ENCODE measurements around the gene UBQLN2. TPM values are rescaled to one million over a fixed set of nuclear protein-coding genes. Genes with fewer than 3 reads are reported as not detected.
"Not testable (repeated sequence)": the region's sequence is repeated elsewhere in the genome, so short reads cannot be mapped to it uniquely, and the experiment has no call there.

Gene UBQLN2
- 11.2 and 13.6 TPM in 2 replicates for total RNA-seq

- peak within 1 kb of the TSS; percentile 75 for H3K4me2 ChIP-seq (ENCODE audit: insufficient read depth, low read length)
- no peaks in the 10 kb centered on the region for H3K36me3 ChIP-seq (ENCODE audit: insufficient read depth, low read length)
- peak; percentile 77 for DNase-seq (ENCODE audit: insufficient read length, low spot score, missing footprints)
- TF ChIP-seq CTCF (IDR thresholded peaks at IDR 0.05; ENCODE audit: extremely low read depth, low read depth, low read length), result peak; percentile 30
- peaks cover 3% of the 10 kb centered on the region for H3K4me1 ChIP-seq (ENCODE audit: insufficient read depth, low read length)
- H3K4me3 ChIP-seq (ENCODE audit: insufficient read depth, low read length), result peak within 1 kb of the TSS; percentile 78
- peaks cover 33% of the 10 kb centered on the region for H3K79me2 ChIP-seq (ENCODE audit: insufficient read depth, low read length)
- peak within 1 kb of the TSS; percentile 92 for H3K27ac ChIP-seq (ENCODE audit: low read depth, low read length)
- no peaks in the 10 kb centered on the region for H3K27me3 ChIP-seq (ENCODE audit: insufficient read depth, low read length)
- no peaks in the 10 kb centered on the region for H3K9me3 ChIP-seq (ENCODE audit: low read depth, low read length)
- H2AFZ ChIP-seq (ENCODE audit: low read length), result peak within 1 kb of the TSS; percentile 86
- peaks cover 12% of the 10 kb centered on the region for H4K20me1 ChIP-seq (ENCODE audit: insufficient read depth, low read length)
These were observed at the start of gene UBQLN2 for GRCh38 chrX:56563231-56564161. TSS of gene UBQLN2 (plus strand) at chrX:56563627. CDS start at chrX:56563874, 247 bp downstream.

- Histone ChIP-seq H4K20me1 (ENCODE audit: insufficient read depth, low read length) (no peaks in the 10 kb centered on the region), H3K9me3 (ENCODE audit: low read depth, low read length) (no peaks in the 10 kb centered on the region), H3K27ac (ENCODE audit: low read depth, low read length) (no peak overlapping the region), H3K36me3 (ENCODE audit: insufficient read depth, low read length) (no peaks in the 10 kb centered on the region), H3K79me2 (ENCODE audit: insufficient read depth, low read length) (no peaks in the 10 kb centered on the region), H3K27me3 (ENCODE audit: insufficient read depth, low read length) (no peaks in the 10 kb centered on the region), H3K4me2 (ENCODE audit: insufficient read depth, low read length) (no peak overlapping the region), H2AFZ (ENCODE audit: low read length) (no peak overlapping the region), H3K4me3 (ENCODE audit: insufficient read depth, low read length) (no peak overlapping the region), H3K4me1 (ENCODE audit: insufficient read depth, low read length) (no peaks in the 10 kb centered on the region)
- TF ChIP-seq CTCF (IDR thresholded peaks at IDR 0.05; ENCODE audit: extremely low read depth, low read depth, low read length), result no peak
- no peak for DNase-seq (ENCODE audit: insufficient read length, low spot score, missing footprints)
These were observed 43.8 kb upstream of the UBQLN2 start for GRCh38 chrX:56519642-56520041.

- not testable (repeated sequence) for DNase-seq (ENCODE audit: insufficient read length, low spot score, missing footprints); H3K79me2 ChIP-seq (ENCODE audit: insufficient read depth, low read length); H4K20me1 ChIP-seq (ENCODE audit: insufficient read depth, low read length)
These were observed 33.9 kb upstream of the UBQLN2 start for GRCh38 chrX:56529482-56530007.

GRCh38 chrX:56530011-56530410 lies 33.4 kb upstream of the UBQLN2 start:
- Histone ChIP-seq H3K9me3 (ENCODE audit: low read depth, low read length) (no peaks in the 10 kb centered on the region), H3K36me3 (ENCODE audit: insufficient read depth, low read length) (no peaks in the 10 kb centered on the region), H3K4me2 (ENCODE audit: insufficient read depth, low read length) (no peak overlapping the region), H4K20me1 (ENCODE audit: insufficient read depth, low read length) (no peaks in the 10 kb centered on the region), H3K4me1 (ENCODE audit: insufficient read depth, low read length) (no peaks in the 10 kb centered on the region), H3K79me2 (ENCODE audit: insufficient read depth, low read length) (no peaks in the 10 kb centered on the region), H3K4me3 (ENCODE audit: insufficient read depth, low read length) (no peak overlapping the region), H3K27me3 (ENCODE audit: insufficient read depth, low read length) (peaks cover 4% of the 10 kb centered on the region), H2AFZ (ENCODE audit: low read length) (no peak overlapping the region), H3K27ac (ENCODE audit: low read depth, low read length) (no peak overlapping the region)
- no peak for DNase-seq (ENCODE audit: insufficient read length, low spot score, missing footprints)
- no peak for TF ChIP-seq CTCF (IDR thresholded peaks at IDR 0.05; ENCODE audit: extremely low read depth, low read depth, low read length)

More at GRCh38 chrX:56529482-56530007, 33.9 kb upstream of the UBQLN2 start:
- not testable (repeated sequence) for H3K27ac ChIP-seq (ENCODE audit: low read depth, low read length); H2AFZ ChIP-seq (ENCODE audit: low read length); H3K9me3 ChIP-seq (ENCODE audit: low read depth, low read length); H3K36me3 ChIP-seq (ENCODE audit: insufficient read depth, low read length); H3K4me2 ChIP-seq (ENCODE audit: insufficient read depth, low read length); H3K4me3 ChIP-seq (ENCODE audit: insufficient read depth, low read length); H3K27me3 ChIP-seq (ENCODE audit: insufficient read depth, low read length); H3K4me1 ChIP-seq (ENCODE audit: insufficient read depth, low read length)

Data from osteoblast (primary cell).